Activated T-cell treated with anti-CD3 and anti-CD28 coated beads, Interleukin-2, amount 50 U/mL, for 72 hours (primary cell): ENCODE data around the gene ENHO. TPM values are rescaled to one million over a fixed set of nuclear protein-coding genes. Genes with fewer than 3 reads are reported as not detected.

Source experiments
- ATAC-seq, 2 donors: fragments of 150-1000 bp; cut with Tn5 transposase; replicated peaks in 1 of 2; 2 replicates each; pipeline ENCODE4 v1.10.0; 2021; ENCODE audit warnings: moderate library complexity in 2 of 2, mild to moderate bottlenecking in 1 of 2
- DNase-seq, 2 donors: peaks; one replicate each; pipeline ENCODE4 v3.0.0; 2021 to 2022; ENCODE audit warnings: mixed read lengths in 1 of 2
- H3K27ac Mint-ChIP-seq: one replicate; pipeline ENCODE4 v1.8.0; 2022; ENCODE audit warnings: mild to moderate bottlenecking, moderate library complexity, mixed read lengths
- H3K27me3 Mint-ChIP-seq: one replicate; pipeline ENCODE4 v1.8.0; 2022; ENCODE audit warnings: low read depth, mixed read lengths
- H3K36me3 Mint-ChIP-seq, 2 donors: one replicate each; pipeline ENCODE4 v1.8.0; 2022; ENCODE audit warnings: mixed read lengths in 2 of 2, mild to moderate bottlenecking in 1 of 2; ENCODE audit not compliant: insufficient read depth in 2 of 2
- H3K4me1 Mint-ChIP-seq: one replicate; pipeline ENCODE4 v1.8.0; 2022; ENCODE audit warnings: low read depth, mixed read lengths
- H3K4me3 Mint-ChIP-seq, 2 donors: one replicate each; pipeline ENCODE4 v1.8.0; 2022; ENCODE audit warnings: mild to moderate bottlenecking in 2 of 2, mixed read lengths in 2 of 2, moderate library complexity in 2 of 2
- H3K9me3 Mint-ChIP-seq, 2 donors: one replicate each; pipeline ENCODE4 v1.8.0; 2022; ENCODE audit warnings: mixed read lengths in 2 of 2
- total RNA-seq, 2 donors: library from RNA; stranded (reverse); gene quantifications; one replicate each; pipeline ENCODE4 v1.2.3, GENCODE V29; 2022

The ENHO gene
- total RNA-seq, 2 donors from 2014 or later: 0.23 TPM; not detected in 1

GRCh38 chr9:34515959-34516358, 6.8 kb downstream of the ENHO start:
- DNase-seq (no peak), ATAC-seq (no peak)
- H3K27me3 Mint-ChIP-seq: no peaks in the 10 kb centered on the region
- no peak overlapping the region for H3K4me3 Mint-ChIP-seq
- H3K27ac Mint-ChIP-seq: no peak overlapping the region
- H3K4me1 Mint-ChIP-seq: no peaks in the 10 kb centered on the region
- H3K36me3 Mint-ChIP-seq: no peaks in the 10 kb centered on the region
- no peaks in the 10 kb centered on the region for H3K9me3 Mint-ChIP-seq

GRCh38 chr9:34514816-34515215, 8.0 kb downstream of the ENHO start:
- Mint-ChIP-seq H3K9me3 (no peaks in the 10 kb centered on the region), H3K36me3 (no peaks in the 10 kb centered on the region), H3K4me1 (no peaks in the 10 kb centered on the region), H3K27me3 (no peaks in the 10 kb centered on the region), H3K4me3 (no peak overlapping the region), H3K27ac (no peak overlapping the region)
- no peak for ATAC-seq
- DNase-seq: no peak

GRCh38 chr9:34514401-34514800, 8.4 kb downstream of the ENHO start:
- no peaks in the 10 kb centered on the region for H3K36me3 Mint-ChIP-seq
- no peak overlapping the region for H3K27ac Mint-ChIP-seq
- no peaks in the 10 kb centered on the region for H3K27me3 Mint-ChIP-seq
- H3K9me3 Mint-ChIP-seq: no peaks in the 10 kb centered on the region
- ATAC-seq (no peak), DNase-seq (no peak)
- no peaks in the 10 kb centered on the region for H3K4me1 Mint-ChIP-seq
- no peak overlapping the region for H3K4me3 Mint-ChIP-seq

- Mint-ChIP-seq H3K4me3 (no peak overlapping the region), H3K9me3 (no peaks in the 10 kb centered on the region), H3K27me3 (no peaks in the 10 kb centered on the region), H3K27ac (no peak overlapping the region), H3K36me3 (no peaks in the 10 kb centered on the region), H3K4me1 (no peaks in the 10 kb centered on the region)
- ATAC-seq: no peak
- DNase-seq: no peak
Observed at GRCh38 chr9:34513567-34514214, 9.1 kb downstream of the ENHO start.

GRCh38 chr9:34512131-34513078, 10.4 kb downstream of the ENHO start:
- no peaks in the 10 kb centered on the region for H3K27me3 Mint-ChIP-seq
- H3K27ac Mint-ChIP-seq: no peak overlapping the region
- H3K4me3 Mint-ChIP-seq: no peak overlapping the region
- H3K4me1 Mint-ChIP-seq: no peaks in the 10 kb centered on the region
- no peaks in the 10 kb centered on the region for H3K9me3 Mint-ChIP-seq
- ATAC-seq (peak in 1 of 2 donors; percentile 32), DNase-seq (no peak)
- no peaks in the 10 kb centered on the region for H3K36me3 Mint-ChIP-seq

GRCh38 chr9:34510497-34511468, 12.0 kb downstream of the ENHO start:
- H3K4me1 Mint-ChIP-seq: no peaks in the 10 kb centered on the region
- no peak for ATAC-seq
- DNase-seq: no peak
- H3K27ac Mint-ChIP-seq: no peak overlapping the region
- H3K27me3 Mint-ChIP-seq: no peaks in the 10 kb centered on the region
- no peaks in the 10 kb centered on the region for H3K9me3 Mint-ChIP-seq
- no peak overlapping the region for H3K4me3 Mint-ChIP-seq
- no peaks in the 10 kb centered on the region for H3K36me3 Mint-ChIP-seq

- Mint-ChIP-seq H3K4me1 (no peaks in the 10 kb centered on the region), H3K9me3 (no peaks in the 10 kb centered on the region), H3K27me3 (peaks cover 5% of the 10 kb centered on the region), H3K27ac (no peak overlapping the region), H3K4me3 (no peak overlapping the region), H3K36me3 (no peaks in the 10 kb centered on the region)
- no peak for ATAC-seq
- DNase-seq: no peak
Observed at GRCh38 chr9:34508951-34509350, 13.8 kb downstream of the ENHO start.

- H3K9me3 Mint-ChIP-seq: no peaks in the 10 kb centered on the region
- no peaks in the 10 kb centered on the region for H3K4me1 Mint-ChIP-seq
- H3K4me3 Mint-ChIP-seq: no peak overlapping the region
- peaks cover 5% of the 10 kb centered on the region for H3K27me3 Mint-ChIP-seq
- H3K27ac Mint-ChIP-seq: no peak overlapping the region
- no peaks in the 10 kb centered on the region for H3K36me3 Mint-ChIP-seq
- DNase-seq (no peak), ATAC-seq (no peak)
Observed at GRCh38 chr9:34508463-34508862, 14.3 kb downstream of the ENHO start.

GRCh38 chr9:34507966-34508365, 14.8 kb downstream of the ENHO start:
- DNase-seq: no peak
- H3K4me3 Mint-ChIP-seq: no peak overlapping the region
- H3K27me3 Mint-ChIP-seq: peaks cover 5% of the 10 kb centered on the region
- no peaks in the 10 kb centered on the region for H3K9me3 Mint-ChIP-seq
- H3K27ac Mint-ChIP-seq: no peak overlapping the region
- H3K4me1 Mint-ChIP-seq: no peaks in the 10 kb centered on the region
- H3K36me3 Mint-ChIP-seq: no peaks in the 10 kb centered on the region
- no peak for ATAC-seq

GRCh38 chr9:34507556-34507955, 15.2 kb downstream of the ENHO start:
- Mint-ChIP-seq H3K9me3 (no peaks in the 10 kb centered on the region), H3K36me3 (no peaks in the 10 kb centered on the region), H3K27me3 (peaks cover 5% of the 10 kb centered on the region), H3K4me3 (no peak overlapping the region), H3K27ac (no peak overlapping the region), H3K4me1 (no peaks in the 10 kb centered on the region)
- DNase-seq (no peak), ATAC-seq (no peak)

- DNase-seq (no peak), ATAC-seq (no peak)
- H3K9me3 Mint-ChIP-seq: no peaks in the 10 kb centered on the region
- no peaks in the 10 kb centered on the region for H3K36me3 Mint-ChIP-seq
- H3K27ac Mint-ChIP-seq: no peak overlapping the region
- no peaks in the 10 kb centered on the region for H3K4me1 Mint-ChIP-seq
- H3K4me3 Mint-ChIP-seq: no peak overlapping the region
- peaks cover 5% of the 10 kb centered on the region for H3K27me3 Mint-ChIP-seq
Observed at GRCh38 chr9:34506623-34507022, 16.2 kb downstream of the ENHO start.

- no peak overlapping the region for H3K27ac Mint-ChIP-seq
- H3K9me3 Mint-ChIP-seq: no peaks in the 10 kb centered on the region
- ATAC-seq (no peak), DNase-seq (no peak)
- no peak overlapping the region for H3K4me3 Mint-ChIP-seq
- H3K27me3 Mint-ChIP-seq: peaks cover 5% of the 10 kb centered on the region
- H3K36me3 Mint-ChIP-seq: no peaks in the 10 kb centered on the region
- peaks cover 1% of the 10 kb centered on the region for H3K4me1 Mint-ChIP-seq
Observed at GRCh38 chr9:34505370-34506120, 17.2 kb downstream of the ENHO start.
